Measurements from ENCODE around the gene KRTAP8-1.

KRTAP8-1 gene

GRCh38 chr21:30769724-30770431 is 43.2 kb downstream of the KRTAP8-1 start:
- Mint-ChIP-seq H3K4me1 (no peaks in the 10 kb centered on the region), H3K27ac (ENCODE audit: low read depth) (no peak overlapping the region), H3K36me3 (ENCODE audit: insufficient read depth) (no peaks in the 10 kb centered on the region), H3K27me3 (peaks cover 7% of the 10 kb centered on the region), H3K9me3 (no peaks in the 10 kb centered on the region), H3K4me3 (no peak overlapping the region)
- DNase-seq (ENCODE audit: low spot score in 2 of 2) (no peak), ATAC-seq (replicated peaks; ENCODE audit: extremely low read depth, poor library complexity, severe bottlenecking) (no peak)
